Kidney (tissue), 14 donors: ENCODE measurements around the gene RGS10. TPM values are rescaled to one million over a fixed set of nuclear protein-coding genes. Genes with fewer than 3 reads are reported as not detected.

Experiments
- DNase-seq, 5 donors: peaks; one replicate each; pipeline ENCODE4 v3.0.0-alpha.2; 2013 to 2020
- FAIRE-seq: peaks from 2 replicates; lab custom pipeline; 2012; peaks lifted over from hg19 to GRCh38; lab: Jason Lieb, UNC
- H3K27ac ChIP-seq, 2 donors: one replicate each; pipeline ENCODE4 v1.7.0; 2013; ENCODE audit warnings: low read depth in 2 of 2, low read length in 2 of 2, inconsistent platforms in 1 of 2
- H3K27me3 ChIP-seq: one replicate; pipeline ENCODE4 v1.7.1; 2013; ENCODE audit warnings: low read length, inconsistent platforms; ENCODE audit not compliant: control insufficient read depth, insufficient read depth
- H3K36me3 ChIP-seq, 3 donors: one replicate each; pipeline versions ENCODE4 v1.7.0 to v1.7.1; 2013; ENCODE audit warnings: low read length in 3 of 3, control low read depth in 1 of 3, inconsistent platforms in 1 of 3; ENCODE audit not compliant: insufficient read depth in 3 of 3, control insufficient read depth in 2 of 3
- H3K4me1 ChIP-seq, 3 donors: one replicate each; pipeline versions ENCODE4 v1.7.0 to v1.7.1; 2013; ENCODE audit warnings: low read length in 3 of 3, inconsistent platforms in 1 of 3, low read depth in 1 of 3; ENCODE audit not compliant: control insufficient read depth in 2 of 3, insufficient read depth in 2 of 3
- H3K4me3 ChIP-seq, 3 donors: one replicate each; pipeline versions ENCODE4 v1.7.0 to v1.8.1; 2013; ENCODE audit warnings: low read length in 3 of 3, control low read depth in 1 of 3, inconsistent platforms in 1 of 3
- H3K9ac ChIP-seq, 3 donors: one replicate each; pipeline versions ENCODE4 v1.7.0 to v1.7.1; 2013; ENCODE audit warnings: low read length in 3 of 3, control low read depth in 1 of 3, inconsistent platforms in 1 of 3
- H3K9me3 ChIP-seq, 3 donors: one replicate each; pipeline versions ENCODE4 v1.7.0 to v1.7.1; 2013; ENCODE audit warnings: low read length in 3 of 3, control low read depth in 1 of 3, inconsistent platforms in 1 of 3; ENCODE audit not compliant: control insufficient read depth in 2 of 3, insufficient read depth in 1 of 3
- CTCF ChIP-seq: IDR thresholded peaks from 3 replicates; pipeline ENCODE4 v1.5.1; 2012; ENCODE audit warnings: mild to moderate bottlenecking, moderate library complexity, borderline replicate concordance; ENCODE audit not compliant: insufficient read depth; ENCODE audit errors: extremely low read depth
- intact Hi-C: fragments of 100-400 bp; cut with DNase I; formaldehyde crosslinking; loops from one replicate; pipeline ENCODE4 v1.11.1; 2022
- polyA plus RNA-seq: library from polyadenylated mRNA; stranded (reverse); fragments of 350-450 nt; fragmentation: Illumina TruSeq; extraction: RNeasy Lipid Tissue Mini Kit (QIAGEN cat#74804); gene quantifications from one replicate; pipeline ENCODE4 v1.2.3, GENCODE V29; 2014; ENCODE audit warnings: low read depth, low replicate concordance; ENCODE audit not compliant: insufficient read depth
- total RNA-seq: library from RNA; stranded (reverse); fragmentation: NEBNext Ultra II Directional; extraction: Animal tissue kit (Norgen Biotek cat#: 25700); gene quantifications from one replicate; pipeline ENCODE4 v1.2.1, GENCODE V29; 2021
- donor health status: control.
- donor health status: control.
- donor health status: control.
- donor health status: control.
- donor health status: control.
- donor health status: DM: yes; HTN: yes; CAD: no.
- donor health status: Normal renal cell carcinoma (clear cell type).

RGS10 gene
- total and polyA plus RNA-seq, 2 donors from 2014 or later = 19.9 to 25.4 TPM

DNA sequence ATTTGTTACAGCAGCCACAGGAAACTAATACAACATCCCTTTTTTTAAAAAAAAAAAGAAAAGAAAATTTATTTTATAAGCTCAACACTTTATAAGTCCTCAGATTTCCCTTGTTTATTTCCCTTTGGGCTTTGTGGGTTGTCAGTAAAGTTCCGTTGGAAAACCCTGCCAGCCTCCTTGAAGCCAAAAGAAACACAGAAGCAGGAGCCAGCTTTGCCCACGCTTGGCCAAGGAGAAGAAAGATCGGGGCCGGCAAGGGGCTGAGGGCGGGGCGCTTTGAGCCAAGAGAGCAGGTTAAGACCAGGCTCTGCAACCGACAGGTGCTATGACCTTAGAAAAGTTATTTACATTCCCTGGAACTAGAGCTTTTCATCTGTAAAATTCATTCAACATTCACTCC, 72.7 kb downstream of the RGS10 start:
- intact Hi-C loops = no loop called here

DNA sequence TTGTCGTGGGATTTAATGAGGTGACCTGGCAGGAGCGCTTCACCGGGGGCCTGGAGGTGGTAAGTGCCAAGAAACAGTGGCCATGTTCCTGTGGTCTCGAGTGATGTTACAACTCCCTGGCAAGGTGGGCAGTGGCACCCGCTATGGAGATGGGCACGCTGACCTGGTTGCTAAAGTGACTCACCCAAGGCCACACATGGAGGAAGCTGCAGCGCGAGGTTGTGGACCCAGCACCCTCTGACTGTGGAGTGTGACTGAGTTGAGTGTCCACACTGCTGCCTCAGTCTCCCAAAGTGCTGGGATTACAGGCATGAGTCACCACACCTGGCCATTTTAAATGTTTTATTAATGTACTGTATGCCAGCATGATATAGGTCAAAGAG, 73.2 kb downstream of the RGS10 start:
- no peaks in the 10 kb centered on the region for H3K9me3 ChIP-seq
- H3K36me3 ChIP-seq = no peaks in the 10 kb centered on the region
- H3K27ac ChIP-seq = no peak overlapping the region
- no peak overlapping the region for H3K4me3 ChIP-seq
- H3K27me3 ChIP-seq = no peaks in the 10 kb centered on the region
- intact Hi-C loops = no loop called here
- no peak for DNase-seq
- no peak overlapping the region for H3K9ac ChIP-seq
- TF ChIP-seq CTCF = no peak
- no peak for FAIRE-seq
- H3K4me1 ChIP-seq = no peaks in the 10 kb centered on the region

More for the DNA sequence above, 72.7 kb downstream of the RGS10 start:
- Histone ChIP-seq H3K27me3 (no peaks in the 10 kb centered on the region), H3K9ac (no peak overlapping the region), H3K27ac (no peak overlapping the region), H3K36me3 (no peaks in the 10 kb centered on the region), H3K4me3 (no peak overlapping the region), H3K9me3 (no peaks in the 10 kb centered on the region), H3K4me1 (no peaks in the 10 kb centered on the region)
- DNase-seq = no peak
- no peak for TF ChIP-seq CTCF
- no peak for FAIRE-seq

- intact Hi-C loops = no loop called here
- DNase-seq (no peak), FAIRE-seq (no peak)
- TF ChIP-seq CTCF = no peak
- no peaks in the 10 kb centered on the region for H3K27me3 ChIP-seq
- H3K4me3 ChIP-seq = no peak overlapping the region
- H3K4me1 ChIP-seq = no peaks in the 10 kb centered on the region
- H3K9ac ChIP-seq = no peak overlapping the region
- no peaks in the 10 kb centered on the region for H3K36me3 ChIP-seq
- H3K27ac ChIP-seq = no peak overlapping the region
- no peaks in the 10 kb centered on the region for H3K9me3 ChIP-seq
These were observed 73.8 kb downstream of the RGS10 start for GRCh38 chr10:119468542-119469324.
